IPS-18a (cell line): ENCODE results near the gene CABLES1.

Experiments
- H3K27ac ChIP-seq: one replicate; pipeline ENCODE4 v1.5.1; 2013; ENCODE audit warnings: low read length
- H3K27me3 ChIP-seq: one replicate; pipeline ENCODE4 v1.6.1; 2013; ENCODE audit warnings: mild to moderate bottlenecking, low read length; ENCODE audit not compliant: control insufficient read depth, insufficient read depth
- H3K36me3 ChIP-seq: one replicate; pipeline ENCODE4 v1.6.1; 2013; ENCODE audit warnings: low read depth, low read length; ENCODE audit not compliant: control insufficient read depth
- H3K4me1 ChIP-seq: one replicate; pipeline ENCODE4 v1.6.1; 2013; ENCODE audit warnings: low read depth, low read length; ENCODE audit not compliant: control insufficient read depth
- H3K4me3 ChIP-seq: one replicate; pipeline ENCODE4 v1.5.1; 2013; ENCODE audit warnings: low read length
- H3K9ac ChIP-seq: one replicate; pipeline ENCODE4 v1.6.1; 2013; ENCODE audit warnings: mild to moderate bottlenecking, low read length, moderate library complexity
- H3K9me3 ChIP-seq: one replicate; pipeline ENCODE4 v1.6.1; 2013; ENCODE audit warnings: low read depth, low read length; ENCODE audit not compliant: control insufficient read depth

Gene CABLES1

GRCh38 chr18:23207191-23207955, 72.1 kb downstream of the CABLES1 start:
- Histone ChIP-seq H3K9me3 (no peaks in the 10 kb centered on the region), H3K27me3 (no peaks in the 10 kb centered on the region), H3K27ac (no peak overlapping the region), H3K9ac (no peak overlapping the region), H3K4me1 (no peaks in the 10 kb centered on the region), H3K36me3 (no peaks in the 10 kb centered on the region), H3K4me3 (no peak overlapping the region)

- H3K4me3 ChIP-seq, result no peak overlapping the region
- no peaks in the 10 kb centered on the region for H3K27me3 ChIP-seq
- no peaks in the 10 kb centered on the region for H3K36me3 ChIP-seq
- H3K9ac ChIP-seq, result no peak overlapping the region
- no peaks in the 10 kb centered on the region for H3K4me1 ChIP-seq
- no peaks in the 10 kb centered on the region for H3K9me3 ChIP-seq
- no peak overlapping the region for H3K27ac ChIP-seq
These were observed 72.7 kb downstream of the CABLES1 start for GRCh38 chr18:23207994-23208393.

- Histone ChIP-seq H3K4me3 (no peak overlapping the region), H3K4me1 (no peaks in the 10 kb centered on the region), H3K27ac (no peak overlapping the region)
These were observed 73.3 kb downstream of the CABLES1 start for GRCh38 chr18:23208600-23208999.

GRCh38 chr18:23209031-23209430, 73.7 kb downstream of the CABLES1 start:
- H3K9me3 ChIP-seq, result no peaks in the 10 kb centered on the region
- H3K36me3 ChIP-seq, result peaks cover 2% of the 10 kb centered on the region
- H3K4me3 ChIP-seq, result no peak overlapping the region
- no peaks in the 10 kb centered on the region for H3K4me1 ChIP-seq
- H3K27me3 ChIP-seq, result no peaks in the 10 kb centered on the region
- no peak overlapping the region for H3K9ac ChIP-seq
- H3K27ac ChIP-seq, result no peak overlapping the region

More at GRCh38 chr18:23208600-23208999, 73.3 kb downstream of the CABLES1 start:
- H3K9ac ChIP-seq, result no peak overlapping the region
- H3K9me3 ChIP-seq, result no peaks in the 10 kb centered on the region
- H3K27me3 ChIP-seq, result no peaks in the 10 kb centered on the region
- H3K36me3 ChIP-seq, result no peaks in the 10 kb centered on the region

- H3K27ac ChIP-seq, result no peak overlapping the region
- H3K36me3 ChIP-seq, result peaks cover 10% of the 10 kb centered on the region
- H3K9me3 ChIP-seq, result no peaks in the 10 kb centered on the region
- no peaks in the 10 kb centered on the region for H3K4me1 ChIP-seq
- no peak overlapping the region for H3K9ac ChIP-seq
- no peaks in the 10 kb centered on the region for H3K27me3 ChIP-seq
- no peak overlapping the region for H3K4me3 ChIP-seq
These were observed 74.5 kb downstream of the CABLES1 start for GRCh38 chr18:23209796-23210195.

GRCh38 chr18:23210526-23210925, 75.2 kb downstream of the CABLES1 start:
- Histone ChIP-seq H3K9me3 (no peaks in the 10 kb centered on the region), H3K27me3 (no peaks in the 10 kb centered on the region), H3K27ac (no peak overlapping the region), H3K9ac (no peak overlapping the region), H3K4me3 (no peak overlapping the region), H3K36me3 (peaks cover 12% of the 10 kb centered on the region), H3K4me1 (no peaks in the 10 kb centered on the region)

- H3K27me3 ChIP-seq, result no peaks in the 10 kb centered on the region
- H3K36me3 ChIP-seq, result peaks cover 12% of the 10 kb centered on the region
- no peak overlapping the region for H3K4me3 ChIP-seq
- no peak overlapping the region for H3K9ac ChIP-seq
- no peaks in the 10 kb centered on the region for H3K4me1 ChIP-seq
- H3K27ac ChIP-seq, result no peak overlapping the region
- H3K9me3 ChIP-seq, result no peaks in the 10 kb centered on the region
These were observed 75.9 kb downstream of the CABLES1 start for GRCh38 chr18:23211146-23211545.

GRCh38 chr18:23212161-23212560, 76.9 kb downstream of the CABLES1 start:
- Histone ChIP-seq H3K9ac (no peak overlapping the region), H3K36me3 (peaks cover 12% of the 10 kb centered on the region), H3K9me3 (no peaks in the 10 kb centered on the region), H3K27ac (no peak overlapping the region), H3K4me3 (no peak overlapping the region), H3K27me3 (no peaks in the 10 kb centered on the region), H3K4me1 (no peaks in the 10 kb centered on the region)

GRCh38 chr18:23213200-23213599, 77.9 kb downstream of the CABLES1 start:
- Histone ChIP-seq H3K9me3 (no peaks in the 10 kb centered on the region), H3K36me3 (peaks cover 12% of the 10 kb centered on the region), H3K4me1 (no peaks in the 10 kb centered on the region), H3K9ac (no peak overlapping the region), H3K27me3 (no peaks in the 10 kb centered on the region), H3K27ac (no peak overlapping the region), H3K4me3 (no peak overlapping the region)

GRCh38 chr18:23217781-23218180, 82.5 kb downstream of the CABLES1 start:
- no peaks in the 10 kb centered on the region for H3K27me3 ChIP-seq
- no peak overlapping the region for H3K9ac ChIP-seq
- no peak overlapping the region for H3K27ac ChIP-seq
- H3K9me3 ChIP-seq, result no peaks in the 10 kb centered on the region
- H3K4me3 ChIP-seq, result no peak overlapping the region
- H3K36me3 ChIP-seq, result peaks cover 24% of the 10 kb centered on the region
- H3K4me1 ChIP-seq, result no peaks in the 10 kb centered on the region

- Histone ChIP-seq H3K36me3 (peaks cover 11% of the 10 kb centered on the region), H3K4me1 (no peaks in the 10 kb centered on the region), H3K27me3 (no peaks in the 10 kb centered on the region), H3K27ac (no peak overlapping the region), H3K9me3 (no peaks in the 10 kb centered on the region), H3K9ac (no peak overlapping the region), H3K4me3 (no peak overlapping the region)
These were observed 85.1 kb downstream of the CABLES1 start for GRCh38 chr18:23220355-23220754.

GRCh38 chr18:23223641-23224040, 88.4 kb downstream of the CABLES1 start:
- Histone ChIP-seq H3K27ac (no peak overlapping the region), H3K27me3 (no peaks in the 10 kb centered on the region), H3K36me3 (peaks cover 11% of the 10 kb centered on the region), H3K4me1 (peaks cover 6% of the 10 kb centered on the region), H3K9me3 (no peaks in the 10 kb centered on the region), H3K9ac (no peak overlapping the region), H3K4me3 (no peak overlapping the region)
